Kasumi-1 (cell line): ENCODE measurements around the gene LRRC3.

Experiments used
- DNase-seq, 2 experiments: peaks; one replicate each; lab custom pipeline; 2025; lab: John Stamatoyannopoulos, UW

The LRRC3 gene

GRCh38 chr21:44438531-44439210 is 16.6 kb upstream of the LRRC3 start:
- DNase-seq, result no peak

GRCh38 chr21:44439211-44439600 is 16.1 kb upstream of the LRRC3 start:
- DNase-seq, result no peak

GRCh38 chr21:44440241-44441040 is 14.9 kb upstream of the LRRC3 start:
- DNase-seq, result no peak

- no peak for DNase-seq
Measured at GRCh38 chr21:44441041-44441400, 14.3 kb upstream of the LRRC3 start.

GRCh38 chr21:44441581-44442265 is 13.6 kb upstream of the LRRC3 start:
- no peak for DNase-seq

GRCh38 chr21:44442266-44443125 is 12.8 kb upstream of the LRRC3 start:
- no peak for DNase-seq

GRCh38 chr21:44443291-44443890 is 11.9 kb upstream of the LRRC3 start:
- no peak for DNase-seq

- no peak for DNase-seq
Measured at GRCh38 chr21:44443891-44444285, 11.4 kb upstream of the LRRC3 start.

- DNase-seq, result no peak
Measured at GRCh38 chr21:44444286-44444931, 10.9 kb upstream of the LRRC3 start.

GRCh38 chr21:44445145-44445812 is 10.0 kb upstream of the LRRC3 start:
- DNase-seq, result no peak

- DNase-seq, result no peak
Measured at GRCh38 chr21:44448651-44449131, 6.6 kb upstream of the LRRC3 start.

GRCh38 chr21:44449473-44450363 is 5.6 kb upstream of the LRRC3 start:
- DNase-seq, result no peak

GRCh38 chr21:44450402-44450801 is 4.9 kb upstream of the LRRC3 start:
- DNase-seq, result no peak

GRCh38 chr21:44450999-44451398 is 4.3 kb upstream of the LRRC3 start:
- no peak for DNase-seq

- DNase-seq, result no peak
Measured at GRCh38 chr21:44453120-44453519, 2.2 kb upstream of the LRRC3 start.

GRCh38 chr21:44454058-44454457 is 1.3 kb upstream of the LRRC3 start:
- no peak for DNase-seq

- DNase-seq, result peak; percentile 25 to 44
Measured at GRCh38 chr21:44455524-44456213, 359 bp downstream of the LRRC3 start.

GRCh38 chr21:44456214-44456914 is 1.1 kb downstream of the LRRC3 start:
- no peak for DNase-seq
